Skin of body (tissue), 2 donors: Measurements from ENCODE around the gene OGA. TPM values are rescaled to one million over a fixed set of nuclear protein-coding genes. Genes with fewer than 3 reads are reported as not detected.
A peak's percentile ranks its signal among the peaks of the same experiment; 100 is the strongest.
"Not testable (repeated sequence)": the region's sequence is repeated elsewhere in the genome, so short reads cannot be mapped to it uniquely, and the experiment has no call there.

Experiments
- DNase-seq: peaks from one replicate; lab custom pipeline; 2025; lab: John Stamatoyannopoulos, UW
- total RNA-seq: library from RNA; depleted of rRNA; stranded (reverse); fragments of >200 nt; gene quantifications from one replicate; pipeline ENCODE4 v1.2.3, GENCODE V29; 2014

Gene OGA
- total RNA-seq, 1 donor from 2014 or later = 217 TPM

- no peak for DNase-seq
These were observed 11.1 kb downstream of the OGA start for GRCh38 chr10:101807158-101807557.

GRCh38 chr10:101803511-101803910 is 14.7 kb downstream of the OGA start:
- DNase-seq = no peak

DNA sequence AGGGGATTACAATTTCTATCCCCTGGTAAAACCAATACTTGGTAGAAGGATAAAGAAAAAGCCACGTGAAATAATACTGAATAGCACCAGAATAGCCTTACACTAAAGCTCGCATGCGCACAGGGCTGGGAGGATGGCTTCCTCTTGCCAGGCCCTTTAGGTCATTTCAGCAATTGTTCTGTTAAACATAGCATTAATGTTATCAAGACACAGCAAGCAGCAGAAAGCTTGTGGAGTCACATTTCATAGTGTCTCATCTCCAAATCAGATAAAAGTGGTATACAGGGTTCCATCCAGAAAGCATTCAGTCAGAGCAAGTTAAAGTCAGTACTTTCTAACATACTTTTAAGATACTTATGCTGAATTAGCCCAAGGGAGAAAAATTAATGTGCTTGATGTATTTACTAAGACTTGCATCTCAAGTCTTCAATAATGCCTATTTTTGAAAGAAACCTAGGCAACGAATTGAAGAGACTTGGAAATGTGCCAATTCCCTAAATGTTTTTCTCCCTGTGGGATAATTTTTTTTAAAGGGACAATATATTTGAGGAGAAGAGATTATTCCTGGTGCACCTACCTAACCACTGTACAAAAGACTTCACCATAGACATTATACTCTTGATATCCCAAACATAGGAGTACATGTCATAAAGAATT is 20.7 kb downstream of the OGA start:
- DNase-seq = no peak

GRCh38 chr10:101793526-101793925 is 24.7 kb downstream of the OGA start:
- DNase-seq = no peak

- no peak for DNase-seq
These were observed 28.6 kb downstream of the OGA start for GRCh38 chr10:101789686-101790085.

DNA sequence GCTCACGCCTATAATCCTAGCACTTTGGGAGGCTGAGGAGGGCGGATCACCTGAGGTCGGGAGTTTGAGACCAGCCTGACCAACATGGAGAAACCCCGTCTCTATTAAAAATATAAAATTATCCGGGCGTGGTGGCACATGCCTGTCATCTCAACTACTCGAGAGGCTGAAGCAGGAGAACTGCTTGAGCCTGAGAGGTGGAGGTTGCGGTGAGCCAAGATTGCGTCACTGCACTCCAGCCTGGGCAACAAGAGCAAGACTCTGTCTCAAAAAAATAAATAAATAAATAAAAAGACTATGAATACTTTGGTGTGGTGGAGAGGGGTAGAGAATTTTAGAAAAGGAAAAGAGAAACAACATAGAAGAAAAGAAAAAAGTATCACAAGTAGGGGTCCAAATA is 29.0 kb downstream of the OGA start:
- not testable (repeated sequence) for DNase-seq

DNA sequence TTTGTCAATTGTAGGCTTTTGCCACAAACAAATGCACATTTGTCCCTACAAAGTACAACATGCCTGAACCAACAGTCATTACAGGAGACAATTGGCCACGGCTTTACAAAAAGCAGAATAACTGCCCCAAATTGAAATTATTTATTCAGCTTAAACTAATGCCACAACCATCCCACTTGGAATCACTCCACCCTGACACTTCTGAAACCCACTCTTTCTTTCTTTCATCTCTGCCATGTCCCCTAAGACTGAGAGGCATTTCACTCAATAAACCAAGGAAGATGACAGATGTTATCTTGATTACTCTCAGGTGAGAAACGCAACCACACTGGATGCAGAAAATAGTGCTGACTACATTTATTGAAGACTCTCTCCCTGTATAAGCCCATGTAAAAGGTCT is 32.4 kb downstream of the OGA start:
- DNase-seq = no peak

DNA sequence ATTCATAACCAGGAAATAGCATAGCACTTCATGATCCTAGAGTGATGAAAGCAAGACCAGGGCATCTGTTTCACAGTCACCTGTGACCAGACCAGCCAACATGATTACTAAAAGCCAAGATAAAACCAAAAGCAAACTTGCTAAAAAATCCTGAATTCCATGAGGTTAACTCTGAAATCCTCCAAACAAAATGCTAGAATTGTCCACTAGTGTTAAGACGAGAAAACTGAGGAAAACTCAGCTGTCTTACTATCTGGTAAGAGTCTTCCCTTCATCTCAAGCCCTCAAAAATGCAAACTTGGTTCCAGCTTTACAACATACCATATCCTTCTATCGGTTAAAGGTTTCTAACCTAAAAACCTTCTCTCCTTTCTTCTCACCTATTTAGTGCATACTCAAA is 33.7 kb downstream of the OGA start:
- no peak for DNase-seq

- DNase-seq = no peak
These were observed 34.5 kb downstream of the OGA start for GRCh38 chr10:101783736-101784118.

DNA sequence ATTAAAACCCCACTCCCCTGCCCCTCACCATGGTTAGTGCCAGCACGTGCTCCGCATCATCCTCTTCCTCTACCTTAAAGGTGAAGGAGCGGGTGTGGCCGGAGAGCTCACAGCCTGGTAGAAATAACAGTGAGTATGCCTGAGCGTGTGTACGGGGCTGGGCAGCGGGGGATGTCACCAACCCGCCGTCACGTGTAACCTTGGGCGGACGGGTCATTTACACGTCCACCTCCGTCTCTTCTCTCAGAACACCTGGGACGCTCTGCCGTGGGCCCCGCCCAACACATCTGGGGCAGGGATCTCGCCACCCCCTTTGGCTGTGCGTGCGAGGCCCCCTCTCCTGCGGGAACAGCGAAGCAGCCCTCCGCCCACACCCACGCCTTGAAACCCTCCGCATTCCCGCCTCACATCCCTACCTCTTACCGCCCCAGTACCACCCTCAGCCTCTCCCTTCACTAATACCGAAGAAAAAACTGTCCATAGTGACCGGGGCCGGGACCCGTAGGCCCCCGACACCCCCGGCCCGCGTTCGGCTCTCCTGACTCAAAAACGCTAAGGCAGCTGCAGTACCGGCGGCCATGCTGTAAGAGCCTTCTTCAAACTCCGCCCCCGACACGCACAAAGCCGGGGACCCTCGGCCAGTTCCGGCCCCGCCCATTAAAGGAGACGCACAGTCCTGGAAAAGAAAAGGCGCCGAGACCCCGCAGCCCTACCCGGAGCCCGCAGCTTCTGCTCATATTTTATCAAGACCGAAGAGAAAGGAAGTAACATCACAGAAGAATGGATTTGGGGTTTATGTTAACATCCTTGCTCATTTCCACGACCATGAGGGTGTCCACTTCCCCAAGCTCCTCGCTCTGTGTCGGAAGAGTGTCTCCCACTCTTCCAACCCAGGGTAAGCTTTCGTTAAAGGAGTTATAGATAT is 35.2 kb downstream of the OGA start, which contains the start of gene NPM3:
NPM3 (minus strand) TSS at position 636 of the 925 bp plus-strand sequence; CDS start at position 580, 56 bp downstream.
- peak; percentile 70 for DNase-seq

- DNase-seq = no peak
These were observed 36.0 kb downstream of the OGA start for GRCh38 chr10:101781984-101782810.

GRCh38 chr10:101781655-101781983 is 36.6 kb downstream of the OGA start:
- DNase-seq = no peak

- no peak for DNase-seq
These were observed 37.2 kb downstream of the OGA start for GRCh38 chr10:101780818-101781654.

GRCh38 chr10:101780187-101780817 is 37.9 kb downstream of the OGA start:
- DNase-seq = no peak

- no peak for DNase-seq
These were observed 38.6 kb downstream of the OGA start for GRCh38 chr10:101779544-101780186.

DNA sequence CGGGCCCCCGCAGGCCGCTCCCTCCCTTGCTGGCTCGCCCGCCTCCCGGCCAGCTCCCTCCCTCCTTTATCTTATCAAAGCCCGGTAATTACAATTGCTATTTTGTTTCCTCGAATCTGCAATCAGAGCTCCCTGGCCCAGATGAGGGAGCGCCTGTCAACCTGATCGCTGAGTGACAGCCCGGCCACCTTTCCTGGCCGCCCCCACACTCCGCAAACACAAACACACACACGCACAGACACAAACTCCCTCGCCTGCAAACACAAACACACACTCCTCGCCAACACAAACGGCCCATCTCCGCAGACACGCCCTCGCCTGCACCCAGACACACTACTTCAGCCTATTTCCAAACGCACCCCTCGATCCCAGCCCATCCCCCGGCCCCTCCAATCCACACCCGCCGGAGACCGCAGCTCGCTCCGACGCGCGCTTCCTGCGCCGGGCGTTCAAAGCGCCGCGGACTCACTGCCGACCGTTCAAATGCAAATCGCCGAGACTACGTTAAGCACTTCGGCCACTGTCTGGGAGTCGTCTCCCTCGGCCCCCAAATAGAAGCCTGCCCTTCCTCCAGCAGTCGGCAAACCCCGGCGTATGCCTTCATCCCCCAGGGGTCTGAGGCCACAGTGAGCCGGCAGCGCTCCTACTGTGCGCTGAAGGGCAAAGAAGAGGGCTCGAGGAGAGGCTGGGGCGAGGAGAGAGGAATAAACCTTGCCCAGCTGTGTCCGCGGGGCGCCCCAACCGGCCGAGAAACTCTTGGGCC is 39.3 kb downstream of the OGA start:
- DNase-seq = no peak

DNA sequence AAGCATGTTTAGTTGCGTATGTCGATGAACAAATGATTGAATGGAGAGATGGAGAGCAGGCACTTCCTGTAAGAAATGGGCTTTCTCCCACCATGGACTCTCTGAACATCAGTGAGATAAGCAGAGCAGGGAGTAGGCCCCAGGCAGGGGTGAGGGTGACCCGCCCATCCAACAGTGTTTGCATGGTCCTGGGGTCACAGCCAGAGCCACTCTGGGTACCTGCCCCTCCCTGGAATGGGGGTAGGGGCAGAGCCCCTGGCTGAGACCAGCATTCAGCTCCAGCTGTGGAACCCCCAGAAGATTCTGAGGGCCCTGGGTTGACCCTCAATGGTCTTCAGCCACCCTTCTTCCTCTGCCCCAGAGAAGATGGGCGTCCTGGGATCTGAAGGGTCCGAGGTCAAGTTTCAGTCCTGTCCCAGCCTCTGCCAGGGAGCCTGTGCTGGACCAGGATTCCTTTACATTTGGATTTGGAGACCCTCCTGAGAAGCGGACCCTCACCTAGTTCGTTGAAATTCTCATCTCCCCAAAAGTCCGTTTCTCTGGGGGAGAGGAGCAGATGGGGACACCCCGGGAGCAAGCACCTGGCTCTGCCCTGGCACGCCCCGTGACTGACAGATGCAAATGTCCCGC is 40.0 kb downstream of the OGA start:
- DNase-seq = no peak

DNA sequence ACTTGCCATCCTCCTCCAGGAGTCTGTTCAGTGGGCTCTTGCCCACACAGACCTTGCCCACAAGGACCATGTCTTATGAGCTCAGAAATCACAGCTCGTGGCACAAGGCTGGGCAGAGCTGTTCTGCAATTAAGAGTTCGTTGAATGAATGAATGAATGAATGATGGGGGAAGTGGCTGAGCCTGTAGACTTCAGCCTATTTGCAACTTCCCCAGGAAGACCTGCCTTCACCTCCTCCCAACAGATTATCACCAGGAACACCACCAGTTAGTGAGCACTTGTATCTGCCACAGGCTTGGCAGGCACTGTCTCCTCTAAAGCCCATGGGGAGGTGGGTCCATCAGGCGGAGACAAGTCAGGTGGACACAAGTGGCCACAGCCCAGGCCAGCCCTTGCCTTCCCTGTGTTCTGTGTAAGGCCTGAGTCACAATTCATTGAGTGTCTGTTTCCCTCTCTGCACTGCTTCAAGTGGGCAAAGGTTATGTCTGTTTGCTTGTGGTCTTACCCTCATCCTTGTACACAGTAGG is 40.6 kb downstream of the OGA start:
- DNase-seq = no peak
